GM13977 (cell line): ENCODE measurements around the gene CEACAM21.

Source experiments
- DNase-seq: peaks from one replicate; pipeline ENCODE4 v3.0.0; 2012; ENCODE audit warnings: low spot score
- CTCF ChIP-seq: IDR thresholded peaks from 2 replicates; pipeline ENCODE4 v1.5.1; 2012; ENCODE audit warnings: mild to moderate bottlenecking, control low read depth; ENCODE audit not compliant: insufficient read depth; ENCODE audit errors: extremely low read depth, missing control alignments
- in situ Hi-C: fragments of 300-500 bp; cut with MboI; formaldehyde crosslinking; loops from one replicate; pipeline ENCODE4 v1.12.0; 2022; ENCODE audit warnings: low sequenced_read_pairs, low pct_unique_long_range_greater_than_20kb, mixed read lengths, inconsistent platforms; ENCODE audit not compliant: unreplicated experiment

CEACAM21 gene

GRCh38 chr19:41566001-41566400 lies 10.0 kb upstream of the CEACAM21 start:
- no peak for TF ChIP-seq CTCF
- in situ Hi-C loops: no loop called here
- no peak for DNase-seq

- no peak for TF ChIP-seq CTCF
- DNase-seq: no peak
- in situ Hi-C loops: loop anchor here (10.0 kb wide), 1 partner anchor 125 kb away; the partner anchor contains the start of gene ERICH4
Measured at GRCh38 chr19:41569481-41570150, 6.3 kb upstream of the CEACAM21 start.

- TF ChIP-seq CTCF: peak; percentile 7
- in situ Hi-C loops: loop anchor here (10.0 kb wide), 1 partner anchor 125 kb away; the partner anchor contains the start of gene ERICH4
- no peak for DNase-seq
Measured at GRCh38 chr19:41570179-41570578, 5.8 kb upstream of the CEACAM21 start.

GRCh38 chr19:41570639-41571112 lies 5.3 kb upstream of the CEACAM21 start:
- peak; percentile 97 for TF ChIP-seq CTCF
- in situ Hi-C loops: loop anchor here (10.0 kb wide), 1 partner anchor 126 kb away; the partner anchor contains the start of gene ERICH4
- DNase-seq: peak; percentile 78

- in situ Hi-C loops: loop anchor here (10.0 kb wide), 1 partner anchor 132 kb away; the partner anchor contains the start of gene ERICH4
- no peak for DNase-seq
- TF ChIP-seq CTCF: no peak
Measured at GRCh38 chr19:41577144-41577830, 1.3 kb downstream of the CEACAM21 start.

- no peak for TF ChIP-seq CTCF
- DNase-seq: no peak
- in situ Hi-C loops: loop anchor here (10.0 kb wide), 1 partner anchor 133 kb away; the partner anchor contains the start of gene ERICH4
Measured at GRCh38 chr19:41577833-41578232, 1.9 kb downstream of the CEACAM21 start.
